AG10803 (cell line): ENCODE data around the gene BNC2.

ENCODE experiments used
- DNase-seq: peaks from one replicate; pipeline ENCODE4 v3.0.0; 2010; ENCODE audit warnings: low read depth
- H3K4me3 ChIP-seq: 2 replicates; pipeline ENCODE4 v1.5.1; 2011; ENCODE audit warnings: mild to moderate bottlenecking, low read length, control low read depth
- CTCF ChIP-seq: conservative IDR thresholded peaks from 2 replicates; pipeline ENCODE4 v1.5.1; 2011; ENCODE audit warnings: mild to moderate bottlenecking, low read length, control low read depth, inconsistent platforms

The BNC2 gene

GRCh38 chr9:16868701-16869100 is 1.8 kb downstream of the BNC2 start:
- H3K4me3 ChIP-seq = peak overlapping the region; percentile 77
- no peak for DNase-seq
- TF ChIP-seq CTCF = no peak

GRCh38 chr9:16867576-16868311 is 2.7 kb downstream of the BNC2 start:
- no peak for TF ChIP-seq CTCF
- DNase-seq = peak; percentile 79
- H3K4me3 ChIP-seq = peak overlapping the region; percentile 43

- no peak overlapping the region for H3K4me3 ChIP-seq
- TF ChIP-seq CTCF = no peak
- DNase-seq = no peak
These were observed 3.9 kb downstream of the BNC2 start for GRCh38 chr9:16866587-16866986.

GRCh38 chr9:16864649-16865434 is 5.6 kb downstream of the BNC2 start:
- peak; percentile 62 for DNase-seq
- no peak for TF ChIP-seq CTCF
- H3K4me3 ChIP-seq = no peak overlapping the region

- no peak overlapping the region for H3K4me3 ChIP-seq
- DNase-seq = no peak
- no peak for TF ChIP-seq CTCF
These were observed 22.3 kb downstream of the BNC2 start for GRCh38 chr9:16848179-16848578.

GRCh38 chr9:16846986-16847385 is 23.5 kb downstream of the BNC2 start:
- DNase-seq = no peak
- TF ChIP-seq CTCF = no peak
- H3K4me3 ChIP-seq = no peak overlapping the region

- no peak for DNase-seq
- TF ChIP-seq CTCF = no peak
- H3K4me3 ChIP-seq = no peak overlapping the region
These were observed 24.1 kb downstream of the BNC2 start for GRCh38 chr9:16846367-16846766.
